ENCODE data around the gene ZNF600.
"Not testable (repeated sequence)": the region's sequence is repeated elsewhere in the genome, so short reads cannot be mapped to it uniquely, and the experiment has no call there.

ZNF600 gene

GRCh38 chr19:52722062-52723003 lies 64.3 kb downstream of the ZNF600 start:
- H3K4me3 ChIP-seq (ENCODE audit: low read depth, low read length) = no peak overlapping the region
- H3K4me1 ChIP-seq (ENCODE audit: control insufficient read depth, insufficient read depth, low read length, unreplicated experiment) = no peaks in the 10 kb centered on the region
- H3K79me2 ChIP-seq (ENCODE audit: control insufficient read depth, insufficient read depth, low read length, unreplicated experiment) = no peaks in the 10 kb centered on the region
- no peaks in the 10 kb centered on the region for H3K27me3 ChIP-seq (ENCODE audit: insufficient read depth, low read length)
- no peaks in the 10 kb centered on the region for H3K36me3 ChIP-seq (ENCODE audit: insufficient read depth, low read length)
- no peak overlapping the region for H2AFZ ChIP-seq (ENCODE audit: low read length, unreplicated experiment)
- H3K27ac ChIP-seq (ENCODE audit: low read depth, low read length) = no peak overlapping the region

GRCh38 chr19:52720541-52720940 lies 66.0 kb downstream of the ZNF600 start:
- H3K4me1 ChIP-seq (ENCODE audit: control insufficient read depth, insufficient read depth, low read length, unreplicated experiment); H3K79me2 ChIP-seq (ENCODE audit: control insufficient read depth, insufficient read depth, low read length, unreplicated experiment); H3K27ac ChIP-seq (ENCODE audit: low read depth, low read length); H3K27me3 ChIP-seq (ENCODE audit: insufficient read depth, low read length); H3K4me3 ChIP-seq (ENCODE audit: low read depth, low read length); H2AFZ ChIP-seq (ENCODE audit: low read length, unreplicated experiment); H3K36me3 ChIP-seq (ENCODE audit: insufficient read depth, low read length): not testable (repeated sequence)

- Histone ChIP-seq H3K4me1 (ENCODE audit: control insufficient read depth, insufficient read depth, low read length, unreplicated experiment) (no peaks in the 10 kb centered on the region), H3K79me2 (ENCODE audit: control insufficient read depth, insufficient read depth, low read length, unreplicated experiment) (no peaks in the 10 kb centered on the region), H2AFZ (ENCODE audit: low read length, unreplicated experiment) (no peak overlapping the region), H3K27ac (ENCODE audit: low read depth, low read length) (no peak overlapping the region), H3K36me3 (ENCODE audit: insufficient read depth, low read length) (0 out of 2 replicates have a peak, but pooled peaks cover 4% of the 10 kb centered on the region), H3K4me3 (ENCODE audit: low read depth, low read length) (no peak overlapping the region), H3K27me3 (ENCODE audit: insufficient read depth, low read length) (no peaks in the 10 kb centered on the region)
Observed at GRCh38 chr19:52716522-52716921, 70.1 kb downstream of the ZNF600 start.

- H3K27me3 ChIP-seq (ENCODE audit: insufficient read depth, low read length); H3K4me1 ChIP-seq (ENCODE audit: control insufficient read depth, insufficient read depth, low read length, unreplicated experiment); H3K36me3 ChIP-seq (ENCODE audit: insufficient read depth, low read length); H3K27ac ChIP-seq (ENCODE audit: low read depth, low read length); H3K4me3 ChIP-seq (ENCODE audit: low read depth, low read length); H2AFZ ChIP-seq (ENCODE audit: low read length, unreplicated experiment); H3K79me2 ChIP-seq (ENCODE audit: control insufficient read depth, insufficient read depth, low read length, unreplicated experiment): not testable (repeated sequence)
Observed at GRCh38 chr19:52715902-52716301, 70.7 kb downstream of the ZNF600 start.

- H3K27me3 ChIP-seq (ENCODE audit: insufficient read depth, low read length); H2AFZ ChIP-seq (ENCODE audit: low read length, unreplicated experiment); H3K79me2 ChIP-seq (ENCODE audit: control insufficient read depth, insufficient read depth, low read length, unreplicated experiment); H3K4me3 ChIP-seq (ENCODE audit: low read depth, low read length); H3K36me3 ChIP-seq (ENCODE audit: insufficient read depth, low read length); H3K27ac ChIP-seq (ENCODE audit: low read depth, low read length); H3K4me1 ChIP-seq (ENCODE audit: control insufficient read depth, insufficient read depth, low read length, unreplicated experiment): not testable (repeated sequence)
Observed at GRCh38 chr19:52715330-52715729, 71.3 kb downstream of the ZNF600 start.
